ENCODE data around the gene NBEA. TPM values are rescaled to one million over a fixed set of nuclear protein-coding genes. Genes with fewer than 3 reads are reported as not detected.

NBEA gene
- total RNA-seq, 1 experiment from 2014 or later = 0.16 TPM

GRCh38 chr13:35455022-35455421, 513.0 kb downstream of the NBEA start:
- Histone ChIP-seq H3K27me3 (no peaks in the 10 kb centered on the region), H3K4me3 (no peak overlapping the region), H3K9me3 (no peaks in the 10 kb centered on the region), H3K36me3 (no peaks in the 10 kb centered on the region)
- no peak for DNase-seq

GRCh38 chr13:35457258-35457657, 515.2 kb downstream of the NBEA start:
- no peaks in the 10 kb centered on the region for H3K9me3 ChIP-seq
- no peaks in the 10 kb centered on the region for H3K27me3 ChIP-seq
- H3K4me3 ChIP-seq = no peak overlapping the region
- no peak for DNase-seq
- H3K36me3 ChIP-seq = no peaks in the 10 kb centered on the region

GRCh38 chr13:35460061-35460460, 518.0 kb downstream of the NBEA start:
- Histone ChIP-seq H3K4me3 (no peak overlapping the region), H3K9me3 (no peaks in the 10 kb centered on the region), H3K36me3 (no peaks in the 10 kb centered on the region), H3K27me3 (no peaks in the 10 kb centered on the region)
- no peak for DNase-seq

GRCh38 chr13:35465371-35465770, 523.3 kb downstream of the NBEA start:
- Histone ChIP-seq H3K27me3 (no peaks in the 10 kb centered on the region), H3K9me3 (no peaks in the 10 kb centered on the region), H3K36me3 (no peaks in the 10 kb centered on the region), H3K4me3 (no peak overlapping the region)
- no peak for DNase-seq

- Histone ChIP-seq H3K9me3 (no peaks in the 10 kb centered on the region), H3K4me3 (no peak overlapping the region), H3K27me3 (no peaks in the 10 kb centered on the region), H3K36me3 (no peaks in the 10 kb centered on the region)
- DNase-seq = no peak
Measured at GRCh38 chr13:35468195-35468594, 526.1 kb downstream of the NBEA start.

- DNase-seq = no peak
- Histone ChIP-seq H3K36me3 (no peaks in the 10 kb centered on the region), H3K9me3 (no peaks in the 10 kb centered on the region), H3K27me3 (peaks cover 13% of the 10 kb centered on the region), H3K4me3 (no peak overlapping the region)
Measured at GRCh38 chr13:35469806-35470525, 527.9 kb downstream of the NBEA start.

- H3K9me3 ChIP-seq = no peaks in the 10 kb centered on the region
- peaks cover 18% of the 10 kb centered on the region for H3K27me3 ChIP-seq
- no peak for DNase-seq
- H3K4me3 ChIP-seq = no peak overlapping the region
- no peaks in the 10 kb centered on the region for H3K36me3 ChIP-seq
Measured at GRCh38 chr13:35470671-35471661, 528.9 kb downstream of the NBEA start.

- DNase-seq = no peak
- no peaks in the 10 kb centered on the region for H3K36me3 ChIP-seq
- peaks cover 20% of the 10 kb centered on the region for H3K27me3 ChIP-seq
- H3K4me3 ChIP-seq = no peak overlapping the region
- no peaks in the 10 kb centered on the region for H3K9me3 ChIP-seq
Measured at GRCh38 chr13:35471706-35472322, 529.7 kb downstream of the NBEA start.

GRCh38 chr13:35472323-35472881, 530.3 kb downstream of the NBEA start:
- no peaks in the 10 kb centered on the region for H3K36me3 ChIP-seq
- H3K4me3 ChIP-seq = no peak overlapping the region
- peaks cover 26% of the 10 kb centered on the region for H3K27me3 ChIP-seq
- H3K9me3 ChIP-seq = no peaks in the 10 kb centered on the region
- no peak for DNase-seq

GRCh38 chr13:35473206-35473775, 531.2 kb downstream of the NBEA start:
- peaks cover 32% of the 10 kb centered on the region for H3K27me3 ChIP-seq
- H3K36me3 ChIP-seq = no peaks in the 10 kb centered on the region
- H3K4me3 ChIP-seq = no peak overlapping the region
- no peaks in the 10 kb centered on the region for H3K9me3 ChIP-seq
- DNase-seq = no peak

- Histone ChIP-seq H3K27me3 (peaks cover 32% of the 10 kb centered on the region), H3K9me3 (no peaks in the 10 kb centered on the region), H3K36me3 (no peaks in the 10 kb centered on the region), H3K4me3 (no peak overlapping the region)
- DNase-seq = no peak
Measured at GRCh38 chr13:35473802-35474201, 531.7 kb downstream of the NBEA start.

- no peak for DNase-seq
- Histone ChIP-seq H3K9me3 (no peaks in the 10 kb centered on the region), H3K36me3 (no peaks in the 10 kb centered on the region), H3K4me3 (peak overlapping the region; percentile 54), H3K27me3 (peaks cover 32% of the 10 kb centered on the region)
Measured at GRCh38 chr13:35474496-35475211, 532.6 kb downstream of the NBEA start.

GRCh38 chr13:35475212-35475959, 533.3 kb downstream of the NBEA start:
- peaks cover 32% of the 10 kb centered on the region for H3K27me3 ChIP-seq
- H3K9me3 ChIP-seq = no peaks in the 10 kb centered on the region
- DNase-seq = peak; percentile 48
- peak overlapping the region; percentile 54 for H3K4me3 ChIP-seq
- no peaks in the 10 kb centered on the region for H3K36me3 ChIP-seq

- DNase-seq = peak; percentile 61
- Histone ChIP-seq H3K9me3 (no peaks in the 10 kb centered on the region), H3K4me3 (peak within 1 kb of the TSS; percentile 54), H3K27me3 (peaks cover 32% of the 10 kb centered on the region), H3K36me3 (no peaks in the 10 kb centered on the region)
Measured at GRCh38 chr13:35475960-35476943, 534.2 kb downstream of the NBEA start, which contains the start of gene MAB21L1. Gene MAB21L1, minus strand, starts transcription at chr13:35476689. Its CDS starts 551 bp downstream, at chr13:35476138.
